Measurements from ENCODE around the gene SLC35D2.
"Not testable (repeated sequence)": the region's sequence is repeated elsewhere in the genome, so short reads cannot be mapped to it uniquely, and the experiment has no call there.

Gene SLC35D2

GRCh38 chr9:96363175-96363967 is 20.1 kb downstream of the SLC35D2 start:
- Histone ChIP-seq H3K4me2 (ENCODE audit: low read depth, low read length, poor library complexity, severe bottlenecking) (no peak overlapping the region), H3K4me1 (ENCODE audit: insufficient read depth, low read length, poor library complexity, severe bottlenecking) (no peaks in the 10 kb centered on the region), H3F3A (ENCODE audit: low read depth) (no peaks in the 10 kb centered on the region), H3K36me3 (ENCODE audit: insufficient read depth, low read length) (no peaks in the 10 kb centered on the region), H3K9ac (ENCODE audit: low read depth, low read length, poor library complexity, severe bottlenecking) (no peak overlapping the region), H2AFZ (ENCODE audit: low read length) (no peak overlapping the region), H3K27me3 (ENCODE audit: insufficient read depth, low read length, poor library complexity, severe bottlenecking) (no peaks in the 10 kb centered on the region), H3K79me2 (ENCODE audit: insufficient read depth, low read length) (no peaks in the 10 kb centered on the region), H4K20me1 (ENCODE audit: insufficient read depth, low read length, poor library complexity, severe bottlenecking) (no peaks in the 10 kb centered on the region), H3K9me3 (ENCODE audit: insufficient read depth, low read depth, low read length) (no peaks in the 10 kb centered on the region), H3K9me2 (replicated peaks; ENCODE audit: low read depth, low read length) (no peaks in the 10 kb centered on the region), H3K4me3 (ENCODE audit: low read length, poor library complexity, severe bottlenecking) (no peak overlapping the region)
- TF ChIP-seq CTCF (conservative IDR thresholded peaks at IDR 0.05; ENCODE audit: low read length) = no peak
- no peak for TF ChIP-seq EZH2phosphoT487 (IDR thresholded peaks at IDR 0.05; ENCODE audit: borderline replicate concordance)

- H3F3A ChIP-seq (ENCODE audit: low read depth); H3K79me2 ChIP-seq (ENCODE audit: insufficient read depth, low read length); H3K4me3 ChIP-seq (ENCODE audit: low read length, poor library complexity, severe bottlenecking); H3K27me3 ChIP-seq (ENCODE audit: insufficient read depth, low read length, poor library complexity, severe bottlenecking); H3K4me2 ChIP-seq (ENCODE audit: low read depth, low read length, poor library complexity, severe bottlenecking); H3K9ac ChIP-seq (ENCODE audit: low read depth, low read length, poor library complexity, severe bottlenecking); H3K36me3 ChIP-seq (ENCODE audit: insufficient read depth, low read length); H4K20me1 ChIP-seq (ENCODE audit: insufficient read depth, low read length, poor library complexity, severe bottlenecking); H3K9me3 ChIP-seq (ENCODE audit: insufficient read depth, low read depth, low read length); H3K4me1 ChIP-seq (ENCODE audit: insufficient read depth, low read length, poor library complexity, severe bottlenecking); H2AFZ ChIP-seq (ENCODE audit: low read length); H3K9me2 ChIP-seq (replicated peaks; ENCODE audit: low read depth, low read length): not testable (repeated sequence)
Measured at GRCh38 chr9:96362119-96362518, 21.4 kb downstream of the SLC35D2 start.

DNA sequence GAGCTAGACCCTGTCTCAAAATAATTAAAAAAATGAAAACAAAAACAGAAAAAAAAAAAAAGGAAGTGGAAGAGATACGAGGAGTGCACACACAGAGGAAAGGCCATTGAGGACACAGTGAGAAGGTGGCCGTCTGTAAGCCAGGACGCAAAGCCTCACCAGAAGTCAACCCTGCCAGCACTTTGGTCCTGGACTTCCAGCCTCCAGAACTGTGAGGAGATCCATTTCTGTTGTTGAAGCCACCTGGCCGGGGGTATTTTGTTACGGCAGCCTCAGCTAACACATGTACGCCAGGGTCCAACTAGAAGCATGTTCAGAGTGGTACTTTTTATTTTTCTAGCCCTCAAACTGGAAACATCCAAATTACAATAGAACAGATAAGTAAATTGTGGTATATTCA is 21.8 kb downstream of the SLC35D2 start:
- Histone ChIP-seq H3K4me3 (ENCODE audit: low read length, poor library complexity, severe bottlenecking) (no peak overlapping the region), H3K4me2 (ENCODE audit: low read depth, low read length, poor library complexity, severe bottlenecking) (no peak overlapping the region), H2AFZ (ENCODE audit: low read length) (no peak overlapping the region), H3K27me3 (ENCODE audit: insufficient read depth, low read length, poor library complexity, severe bottlenecking) (no peaks in the 10 kb centered on the region), H4K20me1 (ENCODE audit: insufficient read depth, low read length, poor library complexity, severe bottlenecking) (no peaks in the 10 kb centered on the region), H3K9ac (ENCODE audit: low read depth, low read length, poor library complexity, severe bottlenecking) (no peak overlapping the region), H3K36me3 (ENCODE audit: insufficient read depth, low read length) (no peaks in the 10 kb centered on the region), H3K4me1 (ENCODE audit: insufficient read depth, low read length, poor library complexity, severe bottlenecking) (no peaks in the 10 kb centered on the region), H3F3A (ENCODE audit: low read depth) (no peaks in the 10 kb centered on the region), H3K79me2 (ENCODE audit: insufficient read depth, low read length) (no peaks in the 10 kb centered on the region), H3K9me3 (ENCODE audit: insufficient read depth, low read depth, low read length) (no peaks in the 10 kb centered on the region), H3K9me2 (replicated peaks; ENCODE audit: low read depth, low read length) (no peaks in the 10 kb centered on the region)
- TF ChIP-seq CTCF (conservative IDR thresholded peaks at IDR 0.05; ENCODE audit: low read length) = no peak
- no peak for TF ChIP-seq EZH2phosphoT487 (IDR thresholded peaks at IDR 0.05; ENCODE audit: borderline replicate concordance)

DNA sequence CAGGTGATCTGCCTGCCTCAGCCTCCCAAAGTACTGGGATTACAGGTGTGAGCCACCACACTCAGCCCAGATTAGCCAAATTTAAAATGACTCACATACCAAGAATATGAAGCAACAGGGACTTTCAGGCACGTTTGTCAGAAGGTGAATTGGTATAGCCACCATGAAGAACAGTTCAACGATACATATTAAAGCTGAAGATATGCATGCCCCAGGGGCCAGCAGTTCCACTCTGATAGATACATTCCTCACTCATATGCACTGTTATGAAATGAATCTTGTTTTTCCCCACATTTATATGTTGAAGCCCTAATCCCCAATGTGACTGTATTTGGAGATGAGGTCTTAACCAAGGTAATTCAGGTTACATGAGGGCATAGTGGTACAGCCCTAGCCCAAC is 22.5 kb downstream of the SLC35D2 start:
- Histone ChIP-seq H3K36me3 (ENCODE audit: insufficient read depth, low read length) (no peaks in the 10 kb centered on the region), H2AFZ (ENCODE audit: low read length) (no peak overlapping the region), H3K9me3 (ENCODE audit: insufficient read depth, low read depth, low read length) (no peaks in the 10 kb centered on the region), H3K4me2 (ENCODE audit: low read depth, low read length, poor library complexity, severe bottlenecking) (no peak overlapping the region), H3K4me1 (ENCODE audit: insufficient read depth, low read length, poor library complexity, severe bottlenecking) (no peaks in the 10 kb centered on the region), H3K9ac (ENCODE audit: low read depth, low read length, poor library complexity, severe bottlenecking) (no peak overlapping the region), H3K9me2 (replicated peaks; ENCODE audit: low read depth, low read length) (no peaks in the 10 kb centered on the region), H3F3A (ENCODE audit: low read depth) (no peaks in the 10 kb centered on the region), H3K4me3 (ENCODE audit: low read length, poor library complexity, severe bottlenecking) (no peak overlapping the region), H3K79me2 (ENCODE audit: insufficient read depth, low read length) (no peaks in the 10 kb centered on the region), H3K27me3 (ENCODE audit: insufficient read depth, low read length, poor library complexity, severe bottlenecking) (no peaks in the 10 kb centered on the region), H4K20me1 (ENCODE audit: insufficient read depth, low read length, poor library complexity, severe bottlenecking) (no peaks in the 10 kb centered on the region)
- no peak for TF ChIP-seq EZH2phosphoT487 (IDR thresholded peaks at IDR 0.05; ENCODE audit: borderline replicate concordance)
- no peak for TF ChIP-seq CTCF (conservative IDR thresholded peaks at IDR 0.05; ENCODE audit: low read length)

GRCh38 chr9:96360523-96360922 is 23.0 kb downstream of the SLC35D2 start:
- H3K9me2 ChIP-seq (replicated peaks; ENCODE audit: low read depth, low read length); H3F3A ChIP-seq (ENCODE audit: low read depth); H3K27me3 ChIP-seq (ENCODE audit: insufficient read depth, low read length, poor library complexity, severe bottlenecking); H3K36me3 ChIP-seq (ENCODE audit: insufficient read depth, low read length); H3K9me3 ChIP-seq (ENCODE audit: insufficient read depth, low read depth, low read length); H3K79me2 ChIP-seq (ENCODE audit: insufficient read depth, low read length); H3K4me1 ChIP-seq (ENCODE audit: insufficient read depth, low read length, poor library complexity, severe bottlenecking); H3K4me3 ChIP-seq (ENCODE audit: low read length, poor library complexity, severe bottlenecking); H2AFZ ChIP-seq (ENCODE audit: low read length); H3K9ac ChIP-seq (ENCODE audit: low read depth, low read length, poor library complexity, severe bottlenecking); H3K4me2 ChIP-seq (ENCODE audit: low read depth, low read length, poor library complexity, severe bottlenecking); H4K20me1 ChIP-seq (ENCODE audit: insufficient read depth, low read length, poor library complexity, severe bottlenecking): not testable (repeated sequence)
